GM18526 (cell line): ENCODE measurements around the gene CACNA1S.

Experiments
- POLR2A ChIP-seq: IDR thresholded peaks from 3 replicates; pipeline ENCODE4 v1.6.1; 2011; ENCODE audit not compliant: insufficient read length; ENCODE audit errors: extremely low read depth

Gene CACNA1S

DNA sequence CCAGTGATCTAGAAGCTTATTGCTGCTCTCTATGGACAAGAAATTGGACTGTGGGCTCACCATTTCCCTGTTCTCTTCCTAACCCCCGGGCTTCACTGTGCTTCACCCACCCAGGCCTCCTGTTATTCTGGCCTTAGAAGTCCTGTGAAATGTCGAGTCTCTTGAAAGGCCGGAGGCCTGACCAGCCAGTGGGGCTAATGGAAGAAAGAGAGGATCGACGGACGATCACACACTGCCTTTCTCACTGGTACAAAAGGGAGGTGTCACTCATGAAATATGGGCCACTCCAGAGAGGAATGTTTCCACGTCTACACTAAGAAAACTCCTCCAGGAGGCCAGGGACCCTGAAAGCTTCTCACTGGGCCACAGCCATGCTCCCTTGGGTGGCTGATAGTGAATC is 36.1 kb downstream of the CACNA1S start:
- TF ChIP-seq POLR2A = no peak

DNA sequence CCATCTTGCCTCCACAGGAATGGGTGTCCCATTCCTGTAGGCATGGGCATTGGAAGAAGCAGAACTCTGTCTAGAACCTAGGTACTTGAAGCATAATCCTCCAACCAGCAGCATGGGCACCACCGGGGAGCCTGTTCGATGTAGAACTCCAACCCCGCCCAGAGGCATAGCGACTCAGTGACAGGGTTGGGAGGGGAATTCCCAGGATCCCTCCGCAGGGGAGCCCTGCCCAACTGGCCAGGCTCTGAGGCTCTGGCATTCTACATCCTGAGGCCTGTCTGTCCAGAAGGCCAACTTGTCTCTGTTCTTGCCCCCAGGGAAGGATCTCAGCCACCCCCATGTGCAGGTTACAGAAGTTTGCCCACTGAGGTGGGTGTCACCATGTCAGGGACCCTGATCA is 38.2 kb downstream of the CACNA1S start:
- TF ChIP-seq POLR2A = no peak

DNA sequence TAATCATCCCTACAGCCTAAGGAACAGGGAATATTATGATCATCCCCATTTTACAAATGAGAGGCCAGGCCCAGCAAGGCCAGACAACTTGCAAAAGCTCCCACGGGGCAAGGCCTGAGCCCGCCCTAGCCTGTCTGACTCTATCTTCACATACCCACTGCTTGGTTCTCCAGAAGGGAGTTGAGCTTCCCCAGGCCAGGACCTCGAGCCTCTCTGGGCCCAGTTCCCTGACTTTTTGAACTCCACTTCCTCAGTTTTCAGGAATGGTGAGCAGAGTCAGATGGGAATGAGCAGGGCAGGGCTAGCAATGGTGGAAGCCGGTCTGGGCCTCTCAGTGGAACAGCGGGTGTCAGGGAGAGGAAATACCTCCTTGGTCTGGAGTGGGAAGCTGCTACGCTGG is 39.3 kb downstream of the CACNA1S start:
- no peak for TF ChIP-seq POLR2A

DNA sequence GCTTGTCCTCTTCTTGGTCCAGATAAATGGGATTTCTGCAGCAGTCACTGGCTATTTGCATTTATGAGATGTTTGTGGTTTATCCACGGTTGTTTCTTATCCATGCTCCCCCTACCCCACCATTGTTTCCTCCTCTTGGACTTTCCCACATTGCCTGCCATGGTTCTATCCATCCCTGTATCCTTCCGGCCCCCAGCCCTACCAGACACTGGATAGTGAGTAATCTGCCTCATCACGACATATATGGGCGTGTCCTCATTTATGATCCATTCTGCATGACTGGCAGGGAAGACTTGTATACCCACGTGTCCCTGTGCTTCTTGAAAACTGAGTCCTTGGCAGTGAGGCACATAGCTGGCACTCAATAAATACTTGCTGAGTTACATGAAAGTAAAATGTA is 40.1 kb downstream of the CACNA1S start:
- no peak for TF ChIP-seq POLR2A

DNA sequence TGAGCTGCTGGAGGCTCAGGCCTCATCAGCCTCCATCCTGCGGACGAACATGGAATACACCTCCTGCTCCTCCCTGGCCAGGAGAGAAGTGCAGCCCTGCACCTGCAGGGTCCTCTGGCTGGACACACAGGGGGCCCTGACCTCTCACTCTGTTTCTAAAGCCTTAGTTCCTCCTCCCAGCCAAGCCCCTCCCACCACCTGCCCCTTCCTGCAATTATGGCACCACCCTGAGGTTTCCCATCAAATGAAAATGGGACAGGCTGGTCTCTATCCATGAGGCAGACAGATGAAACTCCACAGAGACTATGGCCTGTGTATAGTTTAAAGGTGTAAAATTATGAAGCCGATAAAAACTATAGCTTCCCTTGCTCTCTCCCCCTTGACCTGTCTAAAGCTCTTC is 42.6 kb downstream of the CACNA1S start:
- TF ChIP-seq POLR2A = no peak

DNA sequence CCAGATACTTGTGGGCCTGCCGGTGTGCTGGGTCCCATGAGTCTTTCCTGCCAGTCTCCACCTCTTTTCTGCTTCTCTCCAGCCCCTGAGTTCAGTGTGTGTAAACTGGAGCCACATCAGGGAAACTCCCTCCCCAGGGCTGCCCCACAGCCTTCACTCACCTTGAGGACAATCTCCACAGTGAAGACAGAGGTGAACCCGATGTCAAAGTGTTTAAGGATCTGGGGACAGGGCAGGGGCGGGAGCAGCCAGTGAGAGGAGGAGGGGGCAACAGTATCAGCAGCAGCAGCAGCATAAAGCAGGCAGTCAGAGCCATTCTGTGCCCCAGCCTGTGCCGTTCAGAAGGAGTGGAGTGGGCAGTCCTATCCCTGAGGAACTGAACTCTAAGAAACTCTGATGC is 43.2 kb downstream of the CACNA1S start:
- no peak for TF ChIP-seq POLR2A

DNA sequence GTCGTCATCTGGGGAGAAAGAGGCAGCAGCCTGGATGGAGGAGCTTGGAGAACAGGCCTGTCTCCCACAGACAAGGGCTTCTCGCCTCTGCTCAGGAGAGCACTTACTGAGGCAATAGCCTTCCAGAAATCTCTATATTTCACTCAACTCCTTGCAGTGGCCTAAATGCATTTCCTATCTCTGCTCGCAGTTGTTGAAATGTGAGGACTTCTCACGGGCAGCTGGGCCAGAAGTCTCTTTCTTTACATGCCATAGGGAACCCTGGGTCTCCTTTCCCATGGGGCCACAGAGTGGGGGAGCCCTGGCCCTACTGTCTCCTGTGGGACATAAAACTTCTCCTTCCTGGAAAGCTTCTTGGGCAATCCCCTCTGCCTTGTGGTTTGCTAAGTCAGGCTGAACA is 45.2 kb downstream of the CACNA1S start:
- TF ChIP-seq POLR2A = no peak

DNA sequence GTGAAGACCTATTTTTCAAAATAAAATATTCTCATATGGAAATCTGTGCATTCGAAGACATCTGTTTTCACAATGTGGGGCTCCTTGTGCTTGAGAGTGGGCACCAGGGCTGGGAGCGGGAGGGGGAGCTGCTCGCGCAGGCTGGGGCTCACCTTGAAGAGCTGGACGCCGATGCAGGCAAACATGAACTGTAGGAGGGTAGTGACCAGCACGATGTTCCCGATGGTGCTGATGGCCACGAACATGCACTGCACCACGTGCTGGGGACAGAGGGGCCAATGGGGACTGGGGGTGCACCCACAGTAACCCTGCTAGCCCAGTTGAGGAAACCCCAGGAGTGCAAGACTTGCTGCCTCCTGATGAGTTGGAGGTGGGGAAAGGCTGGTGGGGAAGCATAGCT is 46.5 kb downstream of the CACNA1S start:
- no peak for TF ChIP-seq POLR2A

DNA sequence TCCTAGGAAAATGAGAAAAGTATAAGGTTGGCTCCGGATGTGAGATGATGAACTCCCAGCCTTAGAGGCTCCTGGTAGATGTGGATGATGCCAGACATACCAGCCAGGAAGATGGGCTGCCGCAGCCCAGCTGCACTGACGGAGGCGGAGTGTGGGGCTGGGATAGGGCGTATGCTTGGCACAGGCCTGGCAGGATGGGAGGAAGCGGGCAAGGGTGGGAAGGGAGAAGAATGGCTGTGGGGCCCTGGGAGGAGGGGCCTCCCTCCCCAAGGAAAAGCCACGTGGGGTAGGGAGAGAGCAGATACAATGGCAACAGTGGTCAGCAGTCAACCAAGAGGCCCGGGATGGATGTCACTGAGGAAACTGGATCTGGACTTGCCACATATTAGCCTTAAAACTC is 47.4 kb downstream of the CACNA1S start:
- no peak for TF ChIP-seq POLR2A

DNA sequence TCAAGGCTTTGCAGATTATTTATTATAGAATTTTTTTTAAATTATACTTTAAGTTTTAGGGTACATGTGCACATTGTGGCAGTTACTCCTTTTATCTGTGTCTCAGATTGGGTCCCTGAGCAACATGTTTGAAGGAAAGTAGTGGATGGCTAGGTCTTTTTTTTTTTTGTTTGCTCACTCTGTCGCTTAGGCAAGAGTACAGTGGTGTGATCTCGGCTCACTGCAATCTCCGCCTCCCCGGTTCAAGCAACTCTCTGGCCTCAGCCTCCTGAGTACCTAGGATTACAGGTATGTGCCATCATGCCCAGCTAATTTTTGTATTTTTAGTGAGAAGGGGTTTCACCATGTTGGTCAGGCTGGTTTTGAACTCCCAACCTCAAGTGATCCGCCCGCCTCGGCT is 49.1 kb downstream of the CACNA1S start:
- no peak for TF ChIP-seq POLR2A

DNA sequence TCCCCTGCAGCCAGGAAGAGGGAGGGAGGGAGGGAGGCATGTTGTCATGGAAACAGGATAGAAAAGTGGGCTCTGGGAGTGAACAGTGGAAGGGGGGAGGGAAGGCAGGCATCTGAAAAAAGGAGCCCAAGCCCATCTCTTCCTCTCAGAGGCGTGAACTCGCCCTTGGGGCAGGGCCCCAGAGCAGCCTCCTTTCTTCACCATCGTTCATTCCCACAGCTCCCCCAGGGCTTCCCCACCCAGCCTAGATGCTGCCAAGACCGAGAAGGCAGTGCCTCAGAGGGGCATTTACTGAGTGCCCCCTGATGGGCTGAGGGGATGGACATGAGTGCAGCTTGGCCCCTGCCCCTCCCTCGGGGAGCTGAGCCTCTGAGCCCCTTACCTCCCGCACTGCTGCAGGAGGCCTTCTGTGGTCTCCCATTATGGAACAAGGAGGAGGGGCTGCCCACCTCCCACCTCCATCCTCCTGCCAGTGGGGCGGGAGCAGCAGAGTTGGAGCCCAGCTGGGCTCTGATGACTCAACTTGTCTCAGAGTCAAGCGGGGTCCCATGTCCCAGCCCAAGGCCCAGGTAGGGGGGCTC is 49.6 kb downstream of the CACNA1S start:
- TF ChIP-seq POLR2A = no peak

DNA sequence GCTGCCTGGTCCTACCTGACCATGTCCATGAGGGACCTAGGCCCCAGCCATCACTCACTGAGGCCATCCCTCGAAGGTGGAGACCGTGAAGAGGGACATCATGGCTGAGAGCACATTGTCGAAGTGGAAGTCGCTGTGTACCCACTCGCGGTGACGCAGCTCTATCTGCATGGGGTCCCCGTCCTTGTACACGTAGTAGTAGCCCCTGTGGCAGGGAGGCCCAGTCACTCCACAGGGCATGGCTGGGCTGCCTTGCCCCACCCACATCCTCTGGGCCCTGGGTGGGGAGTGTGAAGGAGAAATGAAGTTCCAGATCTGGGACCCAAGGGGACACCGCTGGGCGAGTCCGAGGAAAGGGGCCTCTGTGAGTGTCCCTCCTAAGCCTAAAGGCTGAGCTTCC is 50.3 kb downstream of the CACNA1S start:
- no peak for TF ChIP-seq POLR2A

DNA sequence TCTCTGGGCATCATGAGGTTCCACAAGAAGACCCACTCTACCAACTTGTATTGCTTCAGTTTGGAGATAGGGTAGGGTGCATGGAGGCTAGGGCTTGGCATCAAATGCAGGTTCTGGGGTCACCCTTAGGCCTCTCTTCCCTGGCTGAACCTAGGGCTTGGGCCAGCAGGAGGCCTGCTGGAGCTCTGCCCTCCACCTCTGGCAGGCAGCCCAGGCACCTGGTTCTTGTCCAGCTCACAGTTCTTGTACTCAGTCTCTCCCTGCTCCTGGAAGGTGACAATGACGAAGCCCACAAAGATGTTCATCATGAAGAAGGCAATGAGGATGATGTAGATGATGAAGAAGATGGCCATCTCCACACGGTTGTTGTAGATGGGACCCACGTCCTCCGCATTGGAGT is 51.2 kb downstream of the CACNA1S start:
- TF ChIP-seq POLR2A = no peak

DNA sequence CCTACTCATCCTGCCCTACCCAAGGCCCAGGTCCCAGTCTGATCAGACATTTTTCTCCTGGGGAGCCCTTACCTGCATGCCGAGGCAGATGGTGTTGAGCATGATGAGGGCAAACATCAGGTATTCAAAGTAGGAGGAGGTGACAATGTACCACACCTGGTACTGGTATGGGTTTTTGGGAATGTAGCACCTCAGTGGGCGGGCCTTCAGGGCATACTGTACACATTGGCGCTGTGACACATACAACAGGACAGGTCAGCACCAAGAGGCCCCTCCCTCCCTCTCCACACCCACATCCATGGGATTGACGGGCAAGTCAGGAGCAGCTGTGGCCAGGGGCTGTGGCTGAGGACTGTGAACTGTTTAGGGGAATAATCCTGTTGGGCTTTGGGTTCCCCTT is 51.6 kb downstream of the CACNA1S start:
- no peak for TF ChIP-seq POLR2A

DNA sequence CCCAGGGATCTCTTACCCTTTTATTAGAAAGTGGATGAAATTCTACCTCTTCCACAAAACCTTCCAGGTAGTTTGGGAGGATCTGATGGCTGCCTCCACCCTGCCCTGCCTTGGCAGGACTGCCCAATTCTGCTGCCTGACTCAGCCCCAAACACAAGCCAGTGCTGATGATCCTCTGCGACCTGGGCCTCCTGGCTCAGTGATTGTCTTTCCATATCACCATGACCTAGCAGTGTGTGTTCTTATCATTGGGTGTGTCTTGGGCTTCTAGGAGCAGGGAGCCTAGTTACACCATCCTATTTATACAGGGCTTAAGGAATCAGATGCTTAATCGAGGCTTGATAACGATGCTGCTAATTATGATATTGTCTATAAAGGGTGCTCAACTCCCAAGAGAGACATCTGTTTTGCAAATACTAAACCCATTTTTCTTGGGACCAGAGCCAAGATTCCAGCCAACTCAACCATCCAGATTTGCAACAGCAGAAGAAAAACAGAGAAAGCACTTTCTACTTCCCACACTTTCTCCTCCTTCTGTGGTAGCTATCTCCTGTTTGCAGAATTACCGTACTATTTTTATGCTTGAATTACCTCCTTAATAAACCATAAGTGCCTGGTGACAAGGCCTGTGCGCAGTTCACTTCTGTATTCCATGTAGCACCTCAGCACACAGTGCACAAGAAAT is 52.2 kb downstream of the CACNA1S start:
- no peak for TF ChIP-seq POLR2A

DNA sequence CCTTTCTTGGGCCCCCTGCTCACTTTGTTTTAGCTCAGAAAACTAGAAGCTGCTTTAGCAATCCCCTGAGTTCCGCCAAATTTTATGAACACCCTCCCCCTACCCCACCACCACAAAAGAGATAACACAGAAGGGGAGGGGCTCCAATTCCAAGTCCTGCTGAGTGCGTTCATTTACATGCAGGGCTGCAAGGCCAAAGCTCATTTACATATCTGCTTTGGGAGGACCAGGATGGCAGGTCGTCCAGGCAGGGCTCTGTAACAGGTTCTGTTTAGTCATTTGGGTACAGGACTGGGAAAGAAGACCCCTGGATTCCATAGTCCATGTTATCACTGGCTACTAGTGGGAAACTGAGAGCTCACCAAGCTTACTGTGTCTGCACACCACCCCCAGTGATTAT is 52.8 kb downstream of the CACNA1S start:
- TF ChIP-seq POLR2A = no peak

DNA sequence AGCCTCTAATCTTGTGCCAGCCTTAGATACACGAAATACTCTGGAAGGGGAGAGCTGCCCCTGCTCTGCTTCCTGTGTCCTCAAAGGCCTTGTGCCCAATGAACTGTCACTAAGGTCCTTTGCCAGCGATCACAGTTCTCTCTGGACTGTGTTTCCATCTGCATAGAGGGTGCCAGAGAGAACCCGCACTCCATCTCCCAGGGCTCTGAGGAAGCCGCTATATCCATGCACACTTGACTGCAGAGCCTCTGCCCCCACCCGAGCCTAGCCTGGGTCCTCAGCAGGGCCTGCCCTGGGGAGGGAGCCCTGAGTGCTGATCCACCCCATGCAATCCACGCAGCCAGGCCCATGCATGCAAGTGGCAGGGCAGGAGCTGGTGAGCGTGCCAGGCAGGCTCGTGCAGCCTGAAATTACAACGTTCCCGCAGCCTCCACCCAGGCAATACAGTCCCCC is 58.1 kb downstream of the CACNA1S start:
- no peak for TF ChIP-seq POLR2A
